NCI-H146 treated with DMSO at 0.1 percent for 48 hours (cell line): Measurements from ENCODE around the gene PLEKHH3.

Experiments
- DNase-seq: peaks from one replicate; lab custom pipeline; 2025; ENCODE audit not compliant: unreplicated experiment; lab: John Stamatoyannopoulos, UW

Gene PLEKHH3

DNA sequence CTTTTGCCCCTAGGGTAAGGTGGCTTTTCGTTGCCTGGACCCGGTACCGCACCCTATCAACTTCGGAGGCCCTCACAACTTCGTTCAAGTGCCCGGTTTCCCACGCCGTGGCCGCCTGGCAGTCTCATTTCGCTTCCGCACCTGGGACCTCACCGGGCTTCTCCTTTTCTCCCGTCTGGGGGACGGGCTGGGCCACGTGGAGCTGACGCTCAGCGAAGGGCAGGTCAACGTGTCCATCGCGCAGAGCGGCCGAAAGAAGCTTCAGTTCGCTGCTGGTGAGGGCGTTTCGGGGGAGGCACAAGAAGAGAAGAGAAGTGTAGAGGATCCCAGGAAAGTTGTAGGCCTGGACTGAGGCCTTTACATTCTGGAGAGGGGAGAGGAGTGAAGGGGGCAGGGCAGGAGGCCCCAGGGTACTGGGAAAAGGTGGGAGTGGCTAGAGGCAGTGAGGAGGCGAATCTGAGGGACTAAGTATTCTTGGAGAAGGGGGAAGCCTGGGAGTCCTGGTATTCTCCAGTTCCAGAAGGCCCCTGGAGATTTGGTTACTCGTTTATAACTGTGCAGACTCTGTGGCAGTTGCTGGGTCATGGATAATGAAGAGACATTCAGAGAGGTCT, 11.0 kb upstream of the PLEKHH3 start:
- DNase-seq = no peak

DNA sequence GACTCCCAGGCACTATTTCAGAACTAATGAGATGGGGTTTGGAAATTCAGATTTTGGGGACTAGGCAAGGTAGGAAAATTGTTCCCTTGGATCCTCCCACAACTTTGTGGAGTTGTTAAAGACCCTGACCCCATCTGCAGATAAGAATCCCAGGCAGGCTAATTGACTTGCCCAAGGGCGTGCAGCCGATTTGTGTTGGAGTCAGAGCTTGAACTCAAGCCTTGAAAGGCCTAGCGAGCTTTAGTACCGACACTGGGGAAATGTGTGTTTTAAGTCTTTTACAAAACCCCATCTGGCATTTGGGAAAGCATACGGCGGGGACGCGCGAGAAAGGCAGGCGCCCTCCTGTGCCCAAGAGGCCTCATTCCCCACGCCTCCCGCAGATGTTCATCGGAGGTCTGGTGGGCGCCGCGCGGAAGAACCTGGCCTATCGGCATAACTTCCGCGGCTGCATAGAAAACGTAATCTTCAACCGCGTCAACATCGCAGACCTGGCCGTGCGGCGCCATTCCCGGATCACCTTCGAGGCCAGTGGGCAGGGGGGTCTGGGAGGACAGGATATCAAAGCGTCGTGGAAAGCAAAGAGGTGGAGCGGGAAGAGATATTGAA, 9.8 kb upstream of the PLEKHH3 start:
- no peak for DNase-seq

DNA sequence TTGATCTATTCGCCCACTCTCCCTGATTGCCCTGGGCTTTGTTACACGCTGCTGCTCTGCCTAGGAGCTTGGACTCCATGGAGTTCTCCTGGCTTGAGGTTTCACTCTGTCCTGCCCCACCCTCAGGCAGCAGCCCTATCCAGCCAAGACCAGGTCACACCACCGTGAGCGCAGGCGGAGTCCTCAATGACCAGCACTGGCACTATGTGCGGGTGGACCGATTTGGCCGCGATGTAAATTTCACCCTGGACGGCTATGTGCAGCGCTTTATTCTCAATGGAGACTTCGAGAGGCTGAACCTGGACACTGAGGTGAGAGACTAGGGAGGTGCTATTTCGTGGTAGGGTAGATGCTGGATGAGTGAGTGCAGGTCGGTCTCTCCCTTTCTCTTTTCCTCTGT, 9.0 kb upstream of the PLEKHH3 start:
- no peak for DNase-seq

DNA sequence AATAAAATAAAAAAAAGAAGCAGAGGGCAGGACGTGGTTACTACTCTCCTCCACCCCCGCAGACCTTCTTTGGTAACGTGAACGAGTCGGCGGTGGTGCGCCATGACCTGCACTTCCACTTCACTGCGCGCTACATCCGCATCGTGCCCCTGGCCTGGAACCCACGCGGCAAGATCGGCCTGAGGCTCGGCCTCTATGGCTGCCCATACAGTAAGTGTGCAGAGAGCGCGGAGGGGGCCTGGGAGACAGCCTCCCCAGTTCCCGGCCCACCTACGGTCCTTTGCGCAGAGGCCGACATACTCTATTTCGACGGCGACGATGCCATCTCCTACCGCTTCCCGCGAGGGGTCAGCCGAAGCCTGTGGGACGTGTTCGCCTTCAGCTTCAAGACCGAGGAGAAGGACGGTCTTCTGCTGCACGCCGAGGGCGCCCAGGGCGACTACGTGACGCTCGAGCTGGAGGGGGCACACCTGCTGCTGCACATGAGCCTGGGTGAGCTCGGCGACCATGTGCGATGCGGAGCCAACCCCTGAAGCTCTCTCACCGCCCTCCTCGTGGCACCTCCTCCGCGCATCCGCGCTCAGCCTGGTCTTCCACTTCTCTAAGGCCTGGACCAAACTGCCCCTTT, 8.2 kb upstream of the PLEKHH3 start:
- no peak for DNase-seq

DNA sequence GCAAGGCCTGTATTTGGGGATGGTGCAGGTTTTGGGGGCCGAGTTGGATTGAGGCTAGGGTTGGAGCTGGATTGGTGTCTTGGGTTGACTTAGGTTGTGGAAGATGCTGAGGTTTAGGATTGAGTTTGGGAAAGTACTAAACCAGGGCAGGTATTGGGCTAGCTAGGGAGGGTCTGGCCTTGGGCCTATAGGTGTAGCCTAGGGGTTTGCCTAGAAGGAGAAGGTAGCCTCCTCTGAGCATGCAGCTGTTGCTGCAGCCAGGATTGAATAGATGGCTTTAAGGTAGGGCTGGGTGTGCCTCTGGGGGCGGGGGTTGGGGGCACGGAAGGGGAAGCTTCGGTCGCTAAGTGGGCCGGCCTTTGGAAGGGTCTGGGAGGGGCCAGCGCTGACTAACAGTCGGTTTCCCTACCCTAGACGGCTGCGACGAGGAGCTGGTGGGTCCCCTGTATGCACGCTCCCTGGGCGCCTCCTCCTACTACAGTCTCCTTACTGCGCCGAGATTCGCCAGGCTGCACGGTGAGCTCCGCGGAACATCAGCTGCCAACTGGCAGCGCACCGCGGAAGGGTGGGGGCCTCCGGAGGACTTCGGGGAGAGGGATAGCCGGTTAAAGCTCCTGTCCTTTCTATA, 6.7 kb upstream of the PLEKHH3 start:
- DNase-seq = no peak

DNA sequence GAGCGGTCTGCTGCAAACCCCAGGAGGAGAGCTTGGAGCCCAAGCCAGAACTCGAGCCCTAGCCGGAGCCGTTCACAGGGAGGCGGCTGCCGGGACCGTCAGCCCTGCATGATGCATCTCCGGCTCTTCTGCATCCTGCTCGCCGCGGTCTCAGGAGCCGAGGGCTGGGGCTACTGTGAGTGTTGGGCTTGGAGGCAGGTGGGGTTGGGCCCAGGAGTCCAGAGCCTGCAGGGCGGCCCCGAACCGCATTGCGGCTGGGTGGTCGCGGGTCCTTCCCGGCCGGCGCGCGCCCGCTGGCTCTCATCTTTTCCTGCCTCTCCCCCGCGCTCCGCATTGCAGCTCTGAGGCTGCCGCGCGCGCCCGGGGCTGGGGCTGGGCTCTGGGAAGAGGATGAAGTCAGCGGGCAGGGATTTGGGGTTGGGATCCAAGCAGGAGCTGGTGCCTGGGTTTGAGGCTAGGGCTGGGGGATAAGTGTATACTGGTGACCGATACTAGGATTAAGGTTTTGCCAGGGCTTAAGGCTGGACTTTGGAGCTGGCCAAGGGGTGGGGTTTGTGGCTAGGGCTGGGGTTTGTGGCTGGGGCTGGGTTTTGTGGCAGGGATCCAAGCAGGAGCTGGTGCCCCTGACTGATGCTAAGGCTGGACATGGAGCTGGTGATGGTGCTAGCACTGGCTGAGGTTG, 6.1 kb upstream of the PLEKHH3 start:
- DNase-seq = no peak

DNA sequence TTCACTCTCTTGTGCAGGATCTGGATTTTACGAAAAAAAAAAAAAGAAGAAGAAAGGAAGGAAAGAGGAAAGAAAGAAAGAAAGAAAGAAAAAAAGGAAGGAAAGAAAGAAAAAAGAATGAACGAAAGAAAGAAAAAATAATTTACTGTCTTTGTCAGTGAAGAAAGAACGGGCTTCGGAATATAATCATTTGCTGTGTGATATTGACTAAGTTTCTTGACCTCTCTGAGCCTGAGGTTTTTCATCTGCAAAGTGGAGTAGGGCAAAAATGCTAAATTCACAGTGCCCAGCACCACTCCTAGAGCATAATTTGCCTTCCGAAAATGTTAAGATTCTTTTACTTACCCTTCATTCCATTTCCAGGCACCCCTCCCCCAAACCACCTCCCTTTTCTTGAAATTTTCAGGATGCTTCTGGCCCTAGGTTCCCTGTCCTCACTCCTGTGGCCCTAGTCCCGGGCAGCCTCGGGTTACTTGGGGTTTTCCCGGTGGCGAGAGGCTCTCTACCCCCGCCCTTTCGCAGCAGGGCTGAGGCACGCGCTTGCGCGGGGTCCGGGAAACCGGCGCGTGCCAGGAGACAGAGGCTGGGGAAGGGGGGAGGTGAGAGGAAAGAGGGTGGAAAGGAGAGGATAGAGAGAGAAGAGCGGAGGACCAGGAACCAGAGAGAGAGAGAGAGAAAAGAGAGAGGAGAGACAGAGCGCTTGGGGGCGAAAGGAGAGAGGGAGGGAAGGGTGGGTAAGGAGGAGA, 5.4 kb upstream of the PLEKHH3 start, which contains the start of gene CNTNAP1:
Gene CNTNAP1, plus strand, starts transcription at position 556 of the 746 bp plus-strand sequence. CDS start 299 bp downstream, outside the sequence.
- peak; percentile 64 for DNase-seq

DNA sequence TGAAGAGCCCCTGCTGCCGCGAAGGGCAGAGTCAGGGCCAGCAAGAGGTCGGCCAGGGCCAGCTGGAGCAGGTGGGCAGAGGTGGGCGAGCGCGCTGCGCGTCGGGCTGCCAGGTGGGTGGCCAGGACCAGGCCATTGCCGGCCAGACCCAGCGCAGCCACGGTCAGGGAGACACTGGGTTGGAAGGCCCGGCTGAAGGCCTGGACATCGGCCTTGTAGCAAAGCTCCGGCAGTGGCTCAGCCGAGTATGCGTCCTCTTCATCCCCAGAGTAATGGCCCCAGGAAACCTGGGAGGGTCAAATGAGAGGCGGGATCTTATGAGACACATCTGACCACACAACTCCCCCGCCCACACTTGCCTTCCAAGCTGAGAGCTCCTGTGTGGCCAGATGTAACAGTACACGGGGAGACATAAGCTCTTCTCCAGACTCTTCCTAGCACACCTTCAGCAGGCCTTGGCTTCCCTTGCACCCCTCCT, 3.6 kb upstream of the PLEKHH3 start:
- DNase-seq = peak; percentile 43

DNA sequence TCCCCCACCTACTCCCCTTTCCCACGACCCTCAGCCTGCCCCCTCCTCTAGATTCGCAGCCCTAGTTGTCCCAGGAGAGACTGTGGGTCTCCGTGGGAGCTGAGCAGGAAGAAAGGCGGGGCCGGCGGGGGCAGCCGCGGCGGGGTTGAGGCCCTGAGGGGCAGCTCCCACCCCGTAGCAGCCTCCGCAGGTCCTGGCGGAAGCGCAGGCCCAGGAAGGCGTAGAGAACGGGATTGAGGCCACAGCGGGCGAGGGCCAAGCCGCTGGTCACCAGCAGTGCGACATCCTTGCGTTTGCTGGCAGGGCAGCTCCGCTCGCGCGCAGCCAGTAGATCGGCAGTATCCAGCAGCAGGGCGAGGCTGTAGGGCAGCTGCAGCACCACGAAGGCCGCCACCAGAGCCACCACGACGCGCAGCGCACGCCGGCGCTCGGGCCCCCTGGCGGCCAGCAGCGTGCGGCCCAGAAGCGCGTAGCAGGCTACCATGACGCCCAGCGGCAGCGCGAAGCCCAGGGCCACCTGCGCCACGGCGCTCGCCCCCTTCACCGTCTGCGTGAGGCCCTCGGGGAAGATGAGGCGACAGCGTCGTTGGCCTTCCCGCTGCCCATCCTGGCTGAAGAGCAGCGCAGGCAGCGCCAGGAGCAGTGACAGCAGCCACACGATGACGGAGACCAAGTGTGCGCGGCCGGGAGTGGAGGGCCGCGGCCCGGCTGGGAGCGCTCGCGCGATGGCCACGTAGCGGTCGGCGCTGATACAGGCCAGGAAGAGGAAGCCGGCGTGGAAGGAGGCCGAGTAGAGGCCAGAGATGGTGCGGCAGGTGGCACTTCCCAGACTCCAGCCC, 2.9 kb upstream of the PLEKHH3 start:
- peak; percentile 56 for DNase-seq

DNA sequence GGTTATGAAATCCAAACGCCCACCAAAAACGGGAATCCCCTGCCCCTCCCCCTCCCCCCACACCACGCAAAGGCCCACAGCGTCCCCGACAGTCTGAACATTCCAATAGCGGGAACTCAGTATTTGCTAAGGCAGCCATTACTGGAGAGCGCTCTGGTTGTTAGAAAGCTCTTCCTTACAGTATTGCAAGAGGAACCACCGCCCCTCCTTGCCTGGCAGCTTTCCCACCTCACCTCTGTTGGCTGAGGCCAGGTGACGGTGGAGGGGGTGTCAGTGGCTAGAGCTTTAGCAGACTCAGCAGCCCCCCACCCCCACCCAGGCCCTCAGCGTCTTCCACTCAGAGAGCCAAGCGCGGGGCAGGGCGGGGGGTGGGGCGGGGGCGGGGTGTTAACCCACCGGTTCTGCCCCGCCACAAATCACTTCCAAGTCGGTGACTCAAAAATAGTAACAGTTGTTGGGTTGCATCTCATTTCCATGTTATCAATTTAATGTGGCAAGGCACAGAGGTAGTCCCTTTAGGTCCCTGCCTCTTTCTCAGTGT, 2.2 kb upstream of the PLEKHH3 start:
- peak; percentile 39 for DNase-seq

DNA sequence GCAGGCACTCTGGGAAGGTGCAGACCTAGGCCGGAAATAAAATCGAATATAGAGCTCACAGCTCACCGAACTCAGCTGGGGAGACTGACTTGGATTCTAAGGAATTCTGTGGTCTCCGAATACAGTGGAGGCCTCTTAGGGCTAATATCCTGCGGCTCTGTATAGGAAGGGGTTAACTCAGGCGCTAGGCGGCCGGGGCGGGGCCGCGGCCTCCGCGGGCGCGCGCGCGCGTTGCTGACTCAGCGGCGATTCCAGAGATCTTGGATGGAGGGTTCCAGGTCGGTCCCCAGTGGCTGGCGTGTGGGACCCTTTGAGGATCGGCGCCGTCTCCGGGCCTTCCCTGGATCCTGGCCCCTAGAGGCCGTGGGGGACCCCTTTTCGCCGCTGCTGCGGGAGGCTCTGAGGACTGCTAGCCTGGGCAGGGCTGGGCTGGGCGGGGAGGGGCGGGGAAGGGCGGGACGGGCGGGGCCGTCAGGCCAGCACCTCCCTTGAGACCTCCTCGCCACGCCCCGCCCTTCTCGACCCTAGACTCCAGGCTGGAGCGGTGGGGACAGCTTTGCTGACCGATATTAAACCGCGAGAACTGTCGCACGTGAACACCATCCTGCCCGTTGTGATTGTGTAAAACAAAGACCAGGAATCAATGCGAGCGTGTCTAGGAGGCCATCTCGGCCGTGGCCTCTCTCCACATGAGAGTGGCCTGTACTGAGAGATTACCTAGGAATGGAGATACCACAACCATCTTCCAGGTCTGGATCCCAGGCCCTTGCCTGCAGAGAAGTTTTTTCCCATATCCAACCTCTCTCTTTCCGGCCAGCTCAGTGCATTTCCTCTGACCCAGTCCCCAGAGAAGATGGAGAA, 1.4 kb upstream of the PLEKHH3 start:
- peak; percentile 81 for DNase-seq

DNA sequence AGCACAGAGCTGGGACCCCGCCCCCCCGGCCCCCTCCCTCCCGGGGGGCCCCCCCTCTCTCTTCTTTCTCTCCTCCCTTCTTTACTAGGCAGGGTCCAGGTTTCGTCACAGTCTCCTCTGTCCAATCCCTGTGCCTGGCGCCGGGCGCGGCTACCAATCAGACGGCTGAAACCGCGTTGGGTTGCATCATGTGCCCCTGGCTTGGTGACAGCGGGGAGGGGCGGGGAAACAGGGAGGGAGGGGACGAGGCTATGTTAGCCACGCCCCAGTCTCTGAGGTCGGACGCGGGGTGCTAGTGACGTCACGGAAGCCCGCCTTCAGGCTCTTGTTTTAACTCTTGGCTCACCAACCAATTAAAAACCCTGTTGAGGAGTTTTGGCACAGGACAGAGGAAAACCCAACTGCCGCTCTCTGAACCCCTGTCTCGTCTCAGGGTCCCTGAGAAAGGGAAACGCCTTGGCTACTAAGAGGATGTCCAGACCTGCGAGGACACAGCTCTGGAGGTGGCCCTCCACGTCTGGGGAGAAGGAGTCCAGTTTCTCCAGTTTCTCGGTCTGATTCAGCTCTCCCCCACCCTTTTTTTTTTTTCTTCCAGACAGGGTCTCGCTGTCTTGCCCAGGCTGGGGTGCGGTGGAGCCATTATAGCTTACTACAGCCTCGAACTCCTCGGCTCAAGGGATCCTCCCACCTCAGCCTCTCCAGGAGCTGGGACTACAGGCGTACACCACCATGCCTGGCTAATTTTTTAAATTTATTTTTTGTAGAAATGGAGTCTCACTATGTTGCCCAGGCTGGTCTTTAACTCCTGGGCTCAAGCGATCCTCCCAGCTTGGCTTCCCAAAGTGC, 441 bp upstream of the PLEKHH3 start:
- peak; percentile 98 for DNase-seq

DNA sequence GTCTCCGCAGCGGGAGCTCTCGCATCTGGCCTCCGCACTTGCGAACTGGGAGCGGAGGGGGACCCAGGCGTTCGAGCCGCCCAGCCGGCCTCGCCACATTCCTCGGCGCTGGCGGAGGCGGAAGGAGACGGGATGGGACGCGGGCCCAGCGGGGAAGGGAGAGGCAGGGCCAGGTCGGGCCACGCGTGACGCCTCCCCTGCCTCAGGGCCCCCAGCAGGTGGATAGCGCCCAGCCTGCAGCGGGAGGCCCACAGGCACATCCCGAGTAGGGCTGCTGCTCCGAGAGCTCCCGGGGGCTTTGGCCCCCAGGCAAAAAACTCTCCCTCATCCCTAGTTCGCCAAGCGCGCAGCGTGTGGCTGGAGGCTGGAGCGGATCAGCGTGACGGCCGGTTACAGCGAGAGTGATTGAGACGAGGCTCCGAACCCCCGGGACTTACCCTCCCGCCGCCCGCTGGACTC, 800 bp downstream of the PLEKHH3 start:
- DNase-seq = no peak

DNA sequence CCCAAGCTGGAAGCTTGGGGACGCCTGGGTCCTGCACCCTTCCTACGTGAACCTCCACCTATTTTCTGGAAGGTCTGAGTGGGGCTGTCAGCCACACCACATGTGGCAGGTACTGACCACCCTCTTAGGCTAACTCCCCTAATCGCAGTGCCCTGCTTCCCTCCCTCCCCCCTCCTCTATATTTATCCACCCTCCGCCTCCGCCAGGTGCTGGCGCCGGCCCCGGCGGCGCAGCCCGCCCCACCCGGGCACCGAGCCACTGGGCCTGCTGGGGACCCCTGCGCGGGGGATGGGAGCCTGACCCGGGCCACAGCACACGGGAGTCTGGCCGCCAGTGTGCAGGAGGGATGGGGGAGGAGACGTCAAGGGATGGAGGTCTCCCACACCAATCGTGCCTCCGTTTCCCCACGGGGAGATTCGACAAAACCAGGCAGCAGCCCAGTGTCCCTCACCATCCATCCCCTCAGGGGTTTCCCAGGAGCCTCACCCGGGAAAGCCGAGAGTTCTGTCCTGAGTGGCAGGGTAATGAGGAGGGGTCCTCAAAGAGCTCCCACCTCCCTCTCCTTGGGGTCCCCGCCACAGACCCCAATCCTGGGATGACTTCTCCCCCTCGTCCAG, 1.3 kb downstream of the PLEKHH3 start:
- DNase-seq = peak; percentile 29

DNA sequence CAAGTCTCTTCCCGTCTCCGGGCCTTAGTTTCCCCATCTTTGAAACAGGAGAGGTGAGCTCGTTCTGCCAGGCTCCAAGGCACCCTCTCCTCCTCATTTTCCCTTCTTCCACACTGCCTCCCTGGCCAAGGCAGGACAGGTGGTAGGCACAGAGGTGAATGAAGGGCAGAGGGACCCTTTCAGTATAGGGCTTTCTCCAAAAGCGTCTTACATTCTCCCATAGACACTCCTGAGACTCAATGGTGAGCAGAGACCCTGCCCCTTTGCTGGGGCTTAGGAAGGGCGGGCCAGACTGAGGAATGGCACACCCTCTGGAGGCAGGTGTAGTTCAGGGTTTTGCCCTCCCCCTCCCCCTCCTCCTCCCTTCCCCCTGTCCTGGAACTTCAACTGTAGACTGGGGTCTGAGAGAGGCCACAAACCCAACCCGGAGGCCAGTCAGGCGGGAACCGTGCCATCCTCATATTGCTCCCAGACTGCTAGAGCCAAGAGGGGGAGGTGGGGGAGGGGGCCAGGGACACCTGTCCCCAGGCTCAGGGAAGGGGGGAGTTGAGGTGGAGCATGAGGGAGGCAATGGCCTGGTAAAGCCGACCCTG, 1.9 kb downstream of the PLEKHH3 start:
- DNase-seq = no peak

DNA sequence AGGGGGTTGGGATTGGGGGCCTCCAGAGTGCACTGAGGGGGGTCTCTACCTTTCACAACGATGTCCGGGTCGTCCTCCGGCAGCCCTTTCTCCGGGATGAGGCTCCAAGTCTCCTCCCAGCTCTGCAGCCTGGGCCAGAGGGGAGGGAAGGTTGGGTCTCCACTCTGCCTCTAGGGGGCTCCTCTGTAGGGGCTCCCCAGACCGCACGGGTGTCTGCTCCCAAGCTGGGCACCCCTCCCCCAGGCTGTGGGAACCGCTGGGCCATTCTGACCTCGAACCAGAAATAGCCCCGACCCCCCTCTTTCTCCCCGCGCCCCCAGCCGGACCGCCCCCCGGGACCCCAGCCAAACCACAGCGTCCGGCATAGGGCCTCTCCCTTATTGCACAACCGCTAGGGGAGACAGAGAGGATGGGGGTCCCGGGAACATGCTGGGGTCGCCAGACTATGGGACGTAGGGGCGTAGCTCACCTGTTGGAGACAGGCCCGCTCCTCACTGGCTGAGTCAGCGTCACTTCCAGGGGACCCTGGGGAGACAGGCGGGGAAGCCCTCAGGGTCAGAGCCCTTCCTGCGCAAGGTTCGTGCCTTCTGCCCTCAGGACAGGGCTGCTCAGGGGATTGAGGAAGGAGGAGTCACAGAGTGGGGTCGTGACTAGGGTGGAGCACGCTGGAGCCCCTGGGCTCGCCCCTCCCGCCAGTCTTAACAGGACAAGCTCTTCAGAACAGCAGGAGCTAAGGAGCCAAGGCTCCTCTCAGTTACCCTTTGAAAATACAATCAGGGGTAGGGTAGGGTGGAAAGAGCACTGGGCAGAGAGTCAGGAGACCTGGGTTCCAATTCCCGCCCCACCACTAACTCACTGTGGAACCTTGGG, 2.7 kb downstream of the PLEKHH3 start:
- no peak for DNase-seq
